Measurements from ENCODE around the gene RANBP3.

GRCh38 chr19:6002591-6002990 lies 24.7 kb upstream of the RANBP3 start:
- TF ChIP-seq GATA2 (IDR thresholded peaks at IDR 0.05; ENCODE audit: low read depth, low read length) = no peak
- TF ChIP-seq GATA3 (IDR thresholded peaks at IDR 0.05; ENCODE audit: low read depth, low read length) = no peak

Measured in SH-SY5Y (cell line).